ENCODE results near the gene TLE1. TPM values are rescaled to one million over a fixed set of nuclear protein-coding genes. Genes with fewer than 3 reads are reported as not detected.

Gene TLE1
- polyA plus RNA-seq, 3 donors, result 0.46 to 2.5 (median 1.2) TPM

DNA sequence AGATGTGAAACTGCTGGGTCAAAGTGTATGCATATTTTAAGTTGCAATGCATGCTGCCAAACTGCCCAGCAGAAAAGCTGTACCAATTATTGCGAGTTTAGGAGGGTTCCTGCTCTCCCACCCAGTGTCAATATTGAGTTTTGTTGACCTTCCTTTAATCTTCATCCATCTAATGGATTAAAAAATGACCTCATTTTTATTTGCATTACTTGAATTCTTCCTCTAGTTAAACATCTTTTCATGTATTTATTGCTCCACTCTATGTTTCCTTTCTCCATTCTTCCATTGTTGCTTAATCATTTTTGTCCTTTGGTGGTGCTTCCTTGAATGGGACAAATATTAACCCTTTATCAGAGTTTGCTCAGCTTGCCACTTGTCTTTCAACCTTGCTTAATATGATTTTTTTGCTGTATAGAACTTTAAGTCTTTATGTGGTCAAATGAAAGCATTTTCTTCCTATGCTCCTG is 32.4 kb downstream of the TLE1 start:
- Histone ChIP-seq H4K20me1 (ENCODE audit: insufficient read depth, low read length) (no peaks in the 10 kb centered on the region), H3K4me2 (replicated peaks; ENCODE audit: extremely low read depth, low read length, poor library complexity, severe bottlenecking) (no peak overlapping the region), H3K36me3 (replicated peaks in 1 of 2; ENCODE audit: control insufficient read depth in 1 of 2, insufficient read depth in 2 of 2, low read length in 2 of 2) (no peaks in the 10 kb centered on the region), H2AFZ (ENCODE audit: insufficient read depth, low read depth, low read length, poor library complexity, severe bottlenecking) (no peak overlapping the region), H3K9me3 (replicated peaks in 1 of 2; ENCODE audit: control insufficient read depth in 1 of 2, insufficient read depth in 1 of 2, low read length in 2 of 2) (no peaks in the 10 kb centered on the region), H3K4me1 (ENCODE audit: control insufficient read depth in 1 of 2, insufficient read depth in 2 of 2, low read length in 2 of 2) (peaks cover 12 to 15% of the 10 kb centered on the region in 2 donors), H3K79me2 (ENCODE audit: insufficient read depth, low read length) (no peaks in the 10 kb centered on the region), H3K9ac (ENCODE audit: insufficient read depth, low read length, poor library complexity, severe bottlenecking) (no peak overlapping the region), H3K27ac (ENCODE audit: low read depth in 1 of 2, low read length in 2 of 2) (no peak overlapping the region), H3K27me3 (ENCODE audit: control insufficient read depth in 2 of 2, insufficient read depth in 2 of 2, low read length in 2 of 2) (no peaks in the 10 kb centered on the region), H3K4me3 (replicated peaks in 1 of 3; ENCODE audit: low read depth in 2 of 3, low read length in 3 of 3) (no peak overlapping the region)
- peaks cover 19% of the 10 kb centered on the region for H3K4me1 Mint-ChIP-seq
- peaks cover 4 to 5% of the 10 kb centered on the region in 2 donors for H3K36me3 Mint-ChIP-seq
- H3K27me3 Mint-ChIP-seq (ENCODE audit: low read depth in 3 of 3), result no peaks in the 10 kb centered on the region
- WGBS (ENCODE audit: insufficient coverage), result no CpG with 5 or more reads among the region's 1 CpG
- intact Hi-C loops (cut with micrococcal nuclease), result no loop called here
- H3K4me3 Mint-ChIP-seq, result no peak overlapping the region
- H3K9me3 Mint-ChIP-seq, result peaks cover 0 to 4% (median 0%) of the 10 kb centered on the region in 7 donors
- no peak overlapping the region for H3K27ac Mint-ChIP-seq
- TF ChIP-seq, protein P1, sequence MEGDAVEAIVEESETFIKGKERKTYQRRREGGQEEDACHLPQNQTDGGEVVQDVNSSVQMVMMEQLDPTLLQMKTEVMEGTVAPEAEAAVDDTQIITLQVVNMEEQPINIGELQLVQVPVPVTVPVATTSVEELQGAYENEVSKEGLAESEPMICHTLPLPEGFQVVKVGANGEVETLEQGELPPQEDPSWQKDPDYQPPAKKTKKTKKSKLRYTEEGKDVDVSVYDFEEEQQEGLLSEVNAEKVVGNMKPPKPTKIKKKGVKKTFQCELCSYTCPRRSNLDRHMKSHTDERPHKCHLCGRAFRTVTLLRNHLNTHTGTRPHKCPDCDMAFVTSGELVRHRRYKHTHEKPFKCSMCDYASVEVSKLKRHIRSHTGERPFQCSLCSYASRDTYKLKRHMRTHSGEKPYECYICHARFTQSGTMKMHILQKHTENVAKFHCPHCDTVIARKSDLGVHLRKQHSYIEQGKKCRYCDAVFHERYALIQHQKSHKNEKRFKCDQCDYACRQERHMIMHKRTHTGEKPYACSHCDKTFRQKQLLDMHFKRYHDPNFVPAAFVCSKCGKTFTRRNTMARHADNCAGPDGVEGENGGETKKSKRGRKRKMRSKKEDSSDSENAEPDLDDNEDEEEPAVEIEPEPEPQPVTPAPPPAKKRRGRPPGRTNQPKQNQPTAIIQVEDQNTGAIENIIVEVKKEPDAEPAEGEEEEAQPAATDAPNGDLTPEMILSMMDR (IDR thresholded peaks at IDR 0.05), result no peak
- no peak for DNase-seq

DNA sequence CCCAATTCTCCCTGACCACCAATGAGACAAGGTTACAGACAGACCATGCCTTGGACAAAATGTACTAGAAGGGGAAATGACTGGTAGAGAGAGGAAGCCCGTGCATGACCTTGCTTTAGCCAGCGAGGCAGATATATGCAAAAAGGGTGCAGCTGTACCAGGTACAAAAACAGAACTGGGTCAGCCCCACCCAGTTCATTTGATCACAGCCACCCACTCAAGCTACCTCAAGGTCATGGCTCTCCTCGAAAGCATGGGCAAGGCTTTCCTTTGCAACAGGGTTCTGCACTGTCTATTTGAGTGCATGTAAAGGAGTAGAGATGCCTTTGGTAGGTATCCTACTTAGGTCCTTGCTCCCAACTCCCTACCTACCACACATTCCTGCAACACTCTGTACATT is 33.3 kb downstream of the TLE1 start:
- peaks cover 19% of the 10 kb centered on the region for H3K4me1 Mint-ChIP-seq
- H3K27me3 Mint-ChIP-seq (ENCODE audit: low read depth in 3 of 3), result no peaks in the 10 kb centered on the region
- WGBS (ENCODE audit: insufficient coverage), result 0% methylated on average over 2 of the region's 3 CpGs
- Histone ChIP-seq H3K36me3 (replicated peaks in 1 of 2; ENCODE audit: control insufficient read depth in 1 of 2, insufficient read depth in 2 of 2, low read length in 2 of 2) (no peaks in the 10 kb centered on the region), H3K4me1 (ENCODE audit: control insufficient read depth in 1 of 2, insufficient read depth in 2 of 2, low read length in 2 of 2) (peaks cover 12 to 15% of the 10 kb centered on the region in 2 donors), H4K20me1 (ENCODE audit: insufficient read depth, low read length) (no peaks in the 10 kb centered on the region), H3K27me3 (ENCODE audit: control insufficient read depth in 2 of 2, insufficient read depth in 2 of 2, low read length in 2 of 2) (no peaks in the 10 kb centered on the region), H2AFZ (ENCODE audit: insufficient read depth, low read depth, low read length, poor library complexity, severe bottlenecking) (no peak overlapping the region), H3K4me2 (replicated peaks; ENCODE audit: extremely low read depth, low read length, poor library complexity, severe bottlenecking) (no peak overlapping the region), H3K79me2 (ENCODE audit: insufficient read depth, low read length) (no peaks in the 10 kb centered on the region), H3K4me3 (replicated peaks in 1 of 3; ENCODE audit: low read depth in 2 of 3, low read length in 3 of 3) (no peak overlapping the region), H3K9ac (ENCODE audit: insufficient read depth, low read length, poor library complexity, severe bottlenecking) (no peak overlapping the region), H3K9me3 (replicated peaks in 1 of 2; ENCODE audit: control insufficient read depth in 1 of 2, insufficient read depth in 1 of 2, low read length in 2 of 2) (no peaks in the 10 kb centered on the region), H3K27ac (ENCODE audit: low read depth in 1 of 2, low read length in 2 of 2) (no peak overlapping the region)
- H3K36me3 Mint-ChIP-seq, result peaks cover 8 to 10% of the 10 kb centered on the region in 2 donors
- TF ChIP-seq, protein P1 (IDR thresholded peaks at IDR 0.05), result no peak
- intact Hi-C loops (cut with micrococcal nuclease), result no loop called here
- H3K9me3 Mint-ChIP-seq, result peaks cover 0 to 4% (median 0%) of the 10 kb centered on the region in 7 donors
- no peak overlapping the region for H3K4me3 Mint-ChIP-seq
- H3K27ac Mint-ChIP-seq, result peak overlapping the region in 1 of 7 donors; percentile 9
- peak; percentile 1 to 12 (median 9) for DNase-seq
